ENCODE data around the gene LHFPL5. TPM values are rescaled to one million over a fixed set of nuclear protein-coding genes. Genes with fewer than 3 reads are reported as not detected.

Gene LHFPL5
- total RNA-seq, 1 donor from 2014 or later: not detected

DNA sequence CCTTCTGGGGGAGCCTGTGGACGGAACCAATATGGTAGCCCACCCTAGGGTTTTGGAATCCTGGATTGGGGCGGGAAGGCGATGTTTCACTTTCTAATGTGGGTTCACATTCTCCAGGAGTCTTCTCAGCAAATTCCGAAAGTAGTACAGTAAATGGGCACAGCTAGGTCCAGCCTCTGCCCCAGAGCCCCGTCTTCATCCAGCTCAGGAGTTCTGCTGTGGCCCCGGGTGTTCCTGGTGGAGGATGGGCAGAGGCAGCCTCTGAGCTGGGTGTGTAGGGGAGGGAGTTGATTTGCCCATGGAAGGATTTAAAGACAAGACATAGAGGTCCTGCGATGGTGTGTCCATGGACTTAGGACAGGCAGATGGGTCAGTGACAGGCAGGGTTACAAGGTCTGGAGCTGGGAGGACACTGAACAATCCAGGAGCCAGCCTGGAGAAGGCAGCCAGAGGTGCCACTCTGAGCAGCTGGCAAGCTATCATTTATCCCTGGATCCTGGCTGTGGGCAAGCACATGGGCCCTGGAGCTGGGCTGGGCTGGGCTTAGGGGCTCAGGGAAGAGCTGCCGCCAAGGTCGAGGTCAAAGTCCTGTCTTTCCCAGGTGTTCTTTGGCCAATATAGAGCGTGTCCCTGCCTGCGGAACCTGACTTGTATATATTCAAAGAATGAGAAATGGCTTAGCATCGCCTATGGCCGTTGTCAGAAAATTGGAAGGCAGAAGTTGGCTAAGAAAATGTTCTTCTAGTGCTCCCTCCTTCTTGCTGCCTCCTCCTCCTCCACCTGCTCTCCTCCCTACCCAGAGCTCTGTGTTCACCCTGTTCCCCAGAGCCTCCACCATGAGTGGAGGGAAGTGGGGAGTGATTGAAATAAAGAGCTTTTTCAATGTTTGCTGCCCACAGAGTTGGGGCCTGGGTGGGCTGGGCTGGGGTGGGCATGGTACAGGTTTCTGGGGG is 17.6 kb upstream of the LHFPL5 start:
- intact Hi-C loops (cut with DNase I): no loop called here

DNA sequence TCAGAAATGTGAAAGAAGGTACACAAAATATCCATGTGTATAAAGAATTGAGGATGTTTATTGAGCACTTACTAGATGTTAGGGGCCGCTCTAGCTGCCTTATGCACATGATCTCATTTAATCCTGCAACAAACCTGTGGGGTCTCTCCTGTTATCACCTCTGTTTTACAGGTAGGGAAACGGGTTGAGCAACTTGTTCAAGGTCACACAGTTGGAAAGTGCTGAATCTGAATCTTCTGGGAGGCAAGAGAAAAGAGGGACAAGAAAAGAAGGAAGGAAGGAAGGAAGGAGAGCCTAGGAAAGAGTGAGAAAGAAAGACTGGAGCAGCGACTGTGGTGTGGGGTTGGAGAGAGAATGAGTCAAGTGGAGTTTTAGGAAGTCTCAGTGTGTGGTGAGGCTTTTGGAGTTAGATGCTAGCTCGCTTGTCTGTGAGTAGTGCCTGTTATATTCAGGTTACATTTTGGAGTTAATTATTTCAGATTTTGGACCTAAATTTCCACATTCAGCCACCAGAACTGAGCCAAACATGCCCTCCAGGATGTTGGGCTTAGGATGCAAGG is 16.6 kb upstream of the LHFPL5 start:
- intact Hi-C loops (cut with DNase I): no loop called here
- DNase-seq (ENCODE audit: missing footprints): no peak
- no peak for ATAC-seq

More for the DNA sequence above, 17.6 kb upstream of the LHFPL5 start:
- DNase-seq (ENCODE audit: missing footprints) (no peak), ATAC-seq (no peak)

DNA sequence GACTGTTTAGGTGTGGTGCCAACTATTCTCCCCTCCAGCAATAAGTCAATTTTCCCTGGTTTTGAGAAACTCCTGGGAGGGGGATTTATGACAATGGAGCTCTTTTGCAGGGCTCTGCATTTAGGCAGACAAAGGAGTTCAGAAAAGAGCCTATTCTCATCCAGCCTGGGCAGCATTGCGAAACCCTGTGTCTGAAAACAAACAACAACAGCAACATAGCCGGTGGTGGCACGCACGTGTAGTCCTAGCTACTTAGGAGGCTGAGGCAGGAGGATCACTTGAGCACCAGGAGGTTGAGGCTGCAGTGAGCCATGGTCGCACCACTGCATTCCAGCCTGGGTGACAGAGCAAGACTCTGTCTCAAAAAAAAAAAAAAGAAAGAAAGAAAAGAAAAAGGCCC is 14.5 kb upstream of the LHFPL5 start:
- intact Hi-C loops (cut with DNase I): no loop called here
- DNase-seq (ENCODE audit: missing footprints) (no peak), ATAC-seq (no peak)

DNA sequence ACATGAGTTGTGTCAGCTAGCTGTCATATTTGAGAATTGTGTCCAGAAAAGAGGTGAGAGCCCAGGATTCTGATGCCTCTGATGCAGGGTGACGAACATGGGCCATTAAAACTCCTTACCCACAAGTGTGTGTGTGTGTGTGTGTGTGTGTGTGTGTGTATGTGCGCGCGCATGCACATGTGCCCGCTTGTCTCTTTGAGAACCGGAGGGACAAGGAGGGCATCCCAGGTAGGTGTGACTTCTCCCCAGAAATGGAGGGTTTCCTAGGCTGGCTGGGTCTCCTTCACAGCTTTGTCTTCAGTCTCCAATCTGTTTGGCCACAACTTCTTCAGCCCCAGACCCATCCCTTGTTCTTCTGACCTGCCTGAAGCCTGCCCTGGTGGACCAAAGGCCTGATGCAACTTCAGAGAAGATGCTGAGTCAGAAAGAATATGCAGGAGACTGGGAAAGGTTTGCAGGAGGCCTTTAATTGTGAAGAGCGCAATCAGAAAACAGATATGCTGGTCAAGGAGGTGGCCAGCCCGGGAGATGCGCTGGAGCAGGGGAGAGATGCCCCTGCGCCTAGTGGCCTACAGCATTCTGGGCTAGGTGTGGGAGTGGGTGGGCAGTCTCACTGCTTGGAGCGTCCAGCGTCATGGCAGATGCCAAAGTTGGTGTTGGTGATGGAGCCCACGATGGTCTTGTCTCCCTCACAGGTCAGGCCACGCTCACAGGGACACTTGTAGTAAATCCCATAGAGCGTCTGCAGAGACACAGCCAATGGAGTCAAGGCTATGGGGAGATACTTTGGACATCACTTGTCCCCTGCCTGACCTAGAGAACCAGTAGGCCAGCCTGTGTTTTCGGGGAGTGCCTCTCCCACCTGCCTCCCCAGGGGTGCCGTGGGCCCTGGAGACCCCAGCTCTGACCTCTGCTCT is 10.4 kb upstream of the LHFPL5 start:
- no peak for ATAC-seq
- no peak for DNase-seq (ENCODE audit: missing footprints)
- intact Hi-C loops (cut with DNase I): no loop called here

DNA sequence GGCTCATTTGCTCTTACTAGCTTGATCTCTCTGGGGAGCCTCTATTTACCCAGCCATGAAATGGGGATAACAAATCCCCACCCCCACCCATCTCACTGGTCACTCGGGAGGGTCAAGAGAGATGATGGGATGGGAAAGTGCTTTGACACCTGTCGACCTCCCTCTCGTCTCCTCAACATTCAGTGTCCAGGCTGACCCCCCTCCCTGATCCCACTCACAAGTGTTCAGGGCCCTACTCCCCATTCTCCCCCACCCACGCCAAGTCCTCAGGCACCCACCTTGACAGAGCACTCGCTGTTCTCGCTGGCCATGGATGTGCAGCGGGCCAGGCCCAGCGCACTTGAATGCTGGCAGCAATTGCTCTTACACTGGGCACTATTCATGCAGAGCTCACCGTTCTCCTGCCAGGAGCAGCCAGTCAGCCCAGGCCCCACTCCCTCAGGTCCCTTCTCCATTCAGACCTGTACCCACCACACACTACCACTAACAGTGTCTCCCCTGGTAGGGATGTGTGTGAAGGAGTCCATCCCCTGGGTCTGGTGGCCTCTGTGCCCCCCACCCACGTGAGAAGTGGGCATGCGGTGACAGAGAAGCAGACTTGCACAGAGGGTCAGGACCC is 9.6 kb upstream of the LHFPL5 start:
- ATAC-seq: no peak

DNA sequence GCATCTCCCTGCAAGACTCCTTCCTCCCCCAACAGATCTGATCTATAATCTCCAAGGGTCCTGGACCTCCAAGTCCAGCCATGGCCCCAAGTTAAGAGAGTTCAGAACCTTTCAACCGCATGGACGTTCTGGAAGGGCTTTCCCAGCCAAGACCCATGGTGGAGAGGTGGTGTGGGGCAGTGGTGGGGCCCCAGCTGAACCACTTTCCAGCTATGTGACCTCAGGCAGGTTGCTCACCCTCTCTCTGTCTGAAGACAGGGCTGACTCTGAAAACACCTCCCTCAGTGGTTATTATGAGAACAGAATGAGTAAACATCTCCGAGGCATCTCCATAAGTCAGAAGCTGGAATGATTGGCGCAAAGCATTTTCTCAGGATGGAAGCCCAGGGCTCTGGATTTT is 8.9 kb upstream of the LHFPL5 start:
- intact Hi-C loops (cut with DNase I): no loop called here
- DNase-seq (ENCODE audit: missing footprints) (no peak), ATAC-seq (no peak)

More for the DNA sequence above, 9.6 kb upstream of the LHFPL5 start:
- intact Hi-C loops (cut with DNase I): no loop called here
- no peak for DNase-seq (ENCODE audit: missing footprints)

DNA sequence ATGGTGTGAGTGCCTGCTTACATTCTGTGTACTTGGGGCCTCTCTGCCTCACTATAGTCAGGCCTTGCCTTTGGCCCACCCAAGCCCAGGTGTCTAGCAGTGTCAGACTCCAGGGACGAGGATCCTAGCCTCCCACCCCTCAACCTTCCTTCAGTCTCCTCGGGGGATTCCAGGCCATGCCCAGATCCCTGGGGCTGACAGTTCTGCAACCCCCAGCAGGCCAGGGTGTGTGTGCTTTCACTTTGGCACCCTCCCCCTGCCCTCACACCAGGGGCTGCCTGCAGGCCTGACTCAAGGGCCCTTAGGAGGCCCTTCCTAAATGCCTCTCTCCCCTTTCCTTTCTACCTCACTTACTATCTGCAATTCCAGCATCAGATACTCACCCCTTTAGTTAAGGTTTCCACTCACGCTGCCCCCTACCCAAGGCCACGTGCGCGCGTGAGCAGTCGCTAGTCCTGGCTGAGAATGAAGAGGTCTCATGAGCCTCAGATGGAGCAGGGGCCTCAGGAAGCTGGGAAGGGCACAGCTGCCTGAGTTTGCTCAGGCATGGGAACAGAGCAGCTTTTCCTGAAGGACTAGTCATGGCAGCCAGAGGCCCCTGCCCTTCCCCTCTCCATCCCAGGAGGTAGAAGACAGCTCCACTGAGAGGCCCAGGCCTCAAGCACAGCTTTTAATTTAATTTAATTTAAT is 7.2 kb upstream of the LHFPL5 start:
- intact Hi-C loops (cut with DNase I): no loop called here
- no peak for ATAC-seq
- DNase-seq (ENCODE audit: missing footprints): no peak

DNA sequence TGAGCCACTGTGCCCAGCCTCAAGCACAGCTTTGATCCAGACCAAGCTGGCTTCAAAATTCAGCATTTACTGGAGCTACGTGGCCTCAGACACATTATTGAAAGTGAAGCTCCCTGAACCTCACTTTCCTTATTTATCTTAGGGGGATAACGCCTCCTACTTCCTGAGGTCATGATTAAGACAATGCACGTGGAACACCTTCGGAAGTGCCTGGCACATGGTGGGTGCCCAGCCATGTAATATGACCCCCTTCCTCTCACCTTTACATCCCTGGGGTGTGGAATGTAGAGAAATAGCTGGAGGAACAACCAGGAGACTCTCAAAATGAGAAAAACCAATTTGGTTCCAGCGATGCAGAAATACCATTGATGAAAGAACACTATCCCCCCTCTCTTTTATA is 6.4 kb upstream of the LHFPL5 start:
- intact Hi-C loops (cut with DNase I): no loop called here
- DNase-seq (ENCODE audit: missing footprints) (no peak), ATAC-seq (no peak)

DNA sequence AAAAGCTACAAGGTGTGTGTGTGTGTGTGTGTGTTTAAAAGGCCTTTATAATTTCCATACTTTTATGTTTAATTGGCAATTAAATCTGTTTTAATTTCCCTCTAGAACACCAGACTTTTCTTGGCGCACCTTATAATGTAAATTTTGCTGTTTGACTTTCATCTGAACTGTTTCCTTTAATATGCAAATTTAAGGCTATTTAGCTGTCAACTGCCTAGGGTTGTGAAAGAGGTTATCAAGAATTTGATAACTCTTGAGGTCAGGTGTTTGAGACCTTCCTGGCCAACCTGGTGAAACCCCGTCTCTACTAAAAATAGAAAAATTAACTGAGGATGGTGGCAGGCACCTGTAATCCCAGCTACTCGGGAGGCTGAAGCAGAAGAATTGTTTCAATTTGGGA is 4.0 kb upstream of the LHFPL5 start:
- no peak for ATAC-seq
- DNase-seq (ENCODE audit: missing footprints): no peak
- intact Hi-C loops (cut with DNase I): no loop called here

DNA sequence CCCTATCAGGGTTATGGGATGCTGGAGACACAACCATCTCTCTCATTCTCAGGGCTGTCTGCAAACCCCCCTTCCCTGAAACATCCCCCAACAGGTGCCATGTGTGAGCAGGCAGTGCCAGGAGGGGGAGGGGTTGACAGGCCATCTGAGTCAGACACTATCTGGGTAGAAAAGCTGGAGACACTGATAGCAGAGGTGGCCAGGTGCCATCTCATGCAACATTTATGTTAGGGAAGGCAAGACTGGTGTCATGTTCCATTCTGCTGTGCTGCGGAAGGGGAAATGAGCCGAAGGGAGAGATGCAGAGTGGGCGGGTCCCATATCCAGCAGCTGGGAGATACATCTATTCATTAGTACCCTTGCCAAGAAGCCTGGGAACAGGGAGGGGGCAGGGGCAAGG is 3.5 kb downstream of the LHFPL5 start:
- DNase-seq (ENCODE audit: missing footprints) (no peak), ATAC-seq (no peak)
- intact Hi-C loops (cut with DNase I): no loop called here

DNA sequence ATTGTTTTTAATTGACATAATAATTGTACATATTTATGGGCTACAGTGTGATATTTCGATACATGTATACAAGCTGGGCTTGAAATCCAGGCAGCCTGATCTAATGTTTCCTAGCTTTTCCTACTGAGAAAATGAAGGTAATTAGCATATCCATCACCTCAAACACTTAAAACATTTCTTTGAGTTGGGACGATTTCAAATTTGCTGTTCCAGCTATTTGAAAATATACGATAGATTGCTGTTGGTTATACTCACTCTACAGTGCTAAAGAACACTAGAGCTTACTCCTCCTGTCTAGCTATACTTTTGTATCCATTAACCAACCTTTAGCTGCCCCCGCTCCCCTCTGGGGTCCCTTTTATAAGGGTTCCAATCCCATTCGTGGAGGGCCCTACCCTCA is 4.7 kb downstream of the LHFPL5 start:
- intact Hi-C loops (cut with DNase I): no loop called here
- no peak for ATAC-seq

DNA sequence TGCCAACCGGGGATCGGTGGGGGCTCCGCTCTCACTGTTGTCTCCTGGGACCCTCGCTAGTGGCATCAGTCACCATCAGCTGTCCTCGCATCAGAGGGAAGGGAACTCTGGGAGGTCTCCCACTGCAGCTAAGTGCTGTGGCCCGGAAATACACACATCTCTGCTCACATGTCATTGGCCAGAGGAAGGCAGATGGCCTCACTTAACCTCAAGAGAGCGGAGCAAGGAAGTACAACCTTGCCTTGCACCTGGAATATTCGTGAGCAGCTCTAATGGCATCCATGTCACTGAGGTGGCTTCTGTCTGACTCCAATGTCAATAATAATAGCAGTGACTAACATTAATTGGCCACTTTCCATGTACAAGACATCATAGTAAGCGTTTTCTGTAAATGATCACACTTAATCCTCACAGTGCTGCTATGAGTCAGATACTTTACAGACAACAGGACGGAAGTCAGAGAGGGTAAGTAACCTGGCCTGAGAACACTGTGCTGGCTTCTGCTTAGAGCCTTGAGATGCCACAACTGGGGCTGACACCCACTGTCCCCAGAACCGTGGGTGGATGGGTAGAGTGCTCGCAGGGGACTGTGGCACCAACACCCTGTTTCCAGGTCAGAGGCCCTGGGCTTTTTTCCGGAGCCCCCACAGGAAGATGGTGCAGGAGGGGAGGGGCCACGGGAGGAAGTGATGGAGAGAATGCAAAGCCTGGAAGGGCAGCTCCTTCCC is 6.0 kb downstream of the LHFPL5 start:
- intact Hi-C loops (cut with DNase I): no loop called here
- ATAC-seq: no peak
- no peak for DNase-seq (ENCODE audit: missing footprints)

More for the DNA sequence above, 4.7 kb downstream of the LHFPL5 start:
- no peak for DNase-seq (ENCODE audit: missing footprints)

DNA sequence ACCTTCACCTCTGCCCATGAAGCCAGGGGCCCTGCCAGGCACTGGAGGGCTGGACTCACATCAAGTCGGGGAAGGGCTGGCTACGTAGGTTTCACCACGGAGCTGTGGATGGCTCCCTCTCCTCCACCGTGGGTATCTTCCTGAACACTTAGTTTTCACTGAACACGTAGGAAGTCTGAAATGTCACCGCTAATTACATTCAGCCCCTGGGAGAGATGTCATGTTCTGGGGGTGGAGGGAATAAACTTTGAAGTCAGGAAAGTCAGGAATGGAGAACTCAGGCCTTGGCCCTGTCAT is 6.5 kb downstream of the LHFPL5 start:
- DNase-seq (ENCODE audit: missing footprints): no peak
- intact Hi-C loops (cut with DNase I): no loop called here
- ATAC-seq: no peak

DNA sequence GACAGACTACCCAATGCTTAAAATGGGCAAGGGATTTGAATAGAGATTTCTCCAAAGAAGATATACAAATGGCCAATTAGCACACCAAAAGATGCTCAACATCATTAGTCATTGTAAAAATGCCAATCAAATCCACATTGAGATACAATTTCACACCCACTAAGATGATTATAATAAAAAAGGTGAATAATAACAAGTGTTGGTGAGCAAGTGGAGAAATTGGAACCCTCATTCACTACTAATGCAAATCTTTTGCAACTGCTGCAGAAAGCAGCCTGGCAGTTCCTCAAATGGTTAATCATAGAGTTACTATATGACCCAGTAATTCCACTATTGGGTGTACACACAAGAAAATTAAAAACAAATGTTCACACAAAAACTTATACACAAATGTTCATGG is 12.4 kb downstream of the LHFPL5 start:
- ATAC-seq: no peak
- intact Hi-C loops (cut with DNase I): no loop called here
- no peak for DNase-seq (ENCODE audit: missing footprints)

DNA sequence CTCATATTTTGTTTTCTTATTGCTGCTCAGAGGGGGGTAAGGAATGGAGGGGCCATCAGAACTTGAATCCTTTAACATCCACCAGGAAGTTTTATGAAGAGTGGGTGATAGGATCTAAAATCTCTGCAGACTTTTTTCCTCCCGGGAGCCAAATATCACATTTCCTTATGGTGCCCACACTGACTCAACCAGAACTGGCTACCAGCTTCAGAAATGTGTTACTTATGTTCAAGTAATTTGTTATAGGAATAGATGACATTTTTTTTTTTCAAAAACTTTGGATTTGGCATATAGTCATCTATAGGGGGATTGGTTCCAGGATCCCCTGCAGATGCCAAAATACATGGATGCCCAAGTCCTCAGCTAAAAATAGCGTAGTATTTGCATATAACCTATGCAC is 18.4 kb downstream of the LHFPL5 start:
- DNase-seq (ENCODE audit: missing footprints) (no peak), ATAC-seq (no peak)
- intact Hi-C loops (cut with DNase I): no loop called here

DNA sequence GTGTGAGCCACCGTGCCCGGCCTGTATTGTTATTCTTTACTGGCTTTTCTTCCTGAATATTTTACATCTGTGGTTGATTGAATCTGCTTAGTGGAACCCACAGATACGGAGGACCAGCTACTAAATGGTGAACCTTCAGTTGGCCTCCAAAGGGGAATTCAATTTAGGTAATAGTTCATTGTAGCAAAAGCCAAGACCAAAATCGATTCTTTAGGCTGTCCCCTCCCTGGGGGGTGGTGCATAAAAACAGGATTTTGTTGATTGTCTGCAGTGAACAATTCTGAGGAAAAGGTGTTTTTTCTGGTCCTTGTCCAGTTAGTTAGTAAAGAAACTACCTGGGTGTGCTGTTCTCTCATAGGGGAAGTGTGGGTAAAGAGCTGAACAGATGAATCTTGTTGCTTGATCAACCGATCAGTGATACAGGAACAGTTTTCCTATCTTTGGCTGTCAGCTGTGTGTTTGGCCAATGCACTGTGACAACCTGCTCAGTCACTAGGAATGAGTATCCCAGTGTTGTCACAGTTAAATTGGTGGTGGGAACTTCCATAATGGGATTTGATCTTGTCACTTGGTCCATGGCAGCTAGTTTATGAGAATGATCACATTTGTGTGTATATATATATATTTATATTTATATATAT is 19.5 kb downstream of the LHFPL5 start:
- ATAC-seq: no peak
- no peak for DNase-seq (ENCODE audit: missing footprints)
- intact Hi-C loops (cut with DNase I): no loop called here

DNA sequence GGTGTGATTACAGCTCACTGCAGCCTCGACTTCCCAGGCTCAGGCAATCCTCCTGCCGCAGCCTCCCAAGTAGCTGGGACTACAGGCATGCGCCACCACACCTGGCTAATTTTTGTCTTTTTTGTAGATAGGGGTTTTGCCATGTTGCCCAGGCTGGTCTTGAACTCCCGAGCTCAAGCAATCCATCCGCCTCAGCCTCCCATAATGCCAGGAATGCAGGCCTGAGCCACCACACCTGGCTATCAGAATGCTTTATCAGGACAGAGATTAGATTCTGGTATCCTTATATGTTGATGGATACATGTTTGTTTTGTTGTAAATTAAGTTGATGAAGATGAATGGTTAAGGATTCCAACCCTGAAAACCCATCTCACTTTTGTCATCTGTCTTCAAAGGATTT is 24.2 kb downstream of the LHFPL5 start:
- no peak for DNase-seq (ENCODE audit: missing footprints)
- no peak for ATAC-seq
- intact Hi-C loops (cut with DNase I): no loop called here

Measured in Right ventricle myocardium inferior (tissue), 1 donor.